ENCODE results near the gene KLHL34. TPM values are rescaled to one million over a fixed set of nuclear protein-coding genes. Genes with fewer than 3 reads are reported as not detected.

Gene KLHL34
- total and polyA plus RNA-seq, 2 donors: 0.05 to 0.16 TPM

DNA sequence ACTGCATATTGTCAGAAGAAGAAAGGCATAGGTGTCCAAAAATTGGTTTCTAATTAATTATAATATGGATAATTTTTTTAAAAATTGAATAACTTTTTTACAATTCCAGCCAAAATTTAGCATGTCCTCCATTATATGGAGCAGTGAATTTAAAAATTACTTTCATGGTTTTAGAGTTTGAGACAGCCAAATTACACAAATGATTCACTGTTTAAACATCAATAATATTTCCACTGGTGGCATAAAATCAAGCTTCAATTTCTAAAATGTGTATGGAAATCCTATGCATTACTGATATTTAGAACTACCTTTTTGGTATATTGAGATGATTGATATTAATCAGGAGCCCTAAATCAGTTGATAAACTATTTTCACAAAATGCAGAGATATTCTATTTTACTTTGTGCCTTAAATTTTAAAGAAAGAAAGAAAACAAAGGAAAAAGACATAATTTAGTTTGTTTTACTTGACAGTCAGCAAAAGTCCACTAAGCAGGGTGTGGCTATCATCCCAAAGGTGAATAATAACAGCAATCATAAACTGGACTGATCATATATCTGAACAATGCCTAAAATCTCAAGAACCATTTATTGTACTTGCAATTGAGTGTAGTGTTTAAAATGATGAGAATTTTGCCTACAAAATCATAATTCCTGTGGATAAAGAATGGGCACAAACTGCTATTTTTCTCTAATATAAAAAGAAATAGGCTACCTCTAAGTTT, 34.2 kb downstream of the KLHL34 start:
- no peaks in the 10 kb centered on the region for H3K36me3 ChIP-seq (ENCODE audit: control insufficient read depth in 2 of 2, insufficient read depth in 2 of 2, low read length in 1 of 2)
- no peak overlapping the region for H3K4me3 ChIP-seq (ENCODE audit: low read length in 2 of 2)
- no peaks in the 10 kb centered on the region for H3K27me3 ChIP-seq (ENCODE audit: control insufficient read depth in 2 of 2, insufficient read depth in 1 of 2, low read length in 1 of 2)
- no peak overlapping the region for H3K27ac ChIP-seq (ENCODE audit: low read depth in 1 of 2, low read length in 1 of 2)
- no peaks in the 10 kb centered on the region for H3K4me1 ChIP-seq (ENCODE audit: control insufficient read depth in 2 of 2, insufficient read depth in 2 of 2, low read length in 2 of 2)
- H3K9me3 ChIP-seq (ENCODE audit: control insufficient read depth in 2 of 2, insufficient read depth in 1 of 2, low read length in 1 of 2): no peaks in the 10 kb centered on the region
- DNase-seq (ENCODE audit: low read depth in 6 of 9, low spot score in 9 of 9): no peak

DNA sequence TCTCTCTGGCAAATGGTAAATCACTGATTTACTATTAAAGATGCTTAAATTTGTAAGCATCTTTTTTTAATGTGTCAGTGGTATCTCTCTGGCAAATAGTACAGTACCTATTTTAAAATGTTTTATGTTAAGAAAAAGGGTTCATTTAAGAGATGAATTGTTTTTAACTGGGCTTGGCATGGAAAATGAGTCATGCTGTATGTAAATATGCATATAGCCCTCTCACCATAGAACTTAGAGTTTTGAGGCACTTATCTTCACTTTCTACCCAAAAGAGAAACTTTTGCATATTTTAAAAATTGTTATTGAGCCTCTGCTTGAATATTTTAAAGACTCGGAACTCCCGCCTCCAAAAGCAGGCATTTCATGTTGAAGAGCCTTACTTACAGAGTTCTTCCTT, 37.9 kb downstream of the KLHL34 start:
- no peak for DNase-seq (ENCODE audit: low read depth in 6 of 9, low spot score in 9 of 9)
- WGBS: 96% methylated on average over 2 of the region's 2 CpGs
- Histone ChIP-seq H3K9me3 (ENCODE audit: control insufficient read depth in 2 of 2, insufficient read depth in 1 of 2, low read length in 1 of 2) (no peaks in the 10 kb centered on the region), H3K27ac (ENCODE audit: low read depth in 1 of 2, low read length in 1 of 2) (no peak overlapping the region), H3K36me3 (ENCODE audit: control insufficient read depth in 2 of 2, insufficient read depth in 2 of 2, low read length in 1 of 2) (no peaks in the 10 kb centered on the region), H3K4me3 (ENCODE audit: low read length in 2 of 2) (no peak overlapping the region), H3K4me1 (ENCODE audit: control insufficient read depth in 2 of 2, insufficient read depth in 2 of 2, low read length in 2 of 2) (no peaks in the 10 kb centered on the region), H3K27me3 (ENCODE audit: control insufficient read depth in 2 of 2, insufficient read depth in 1 of 2, low read length in 1 of 2) (no peaks in the 10 kb centered on the region)

DNA sequence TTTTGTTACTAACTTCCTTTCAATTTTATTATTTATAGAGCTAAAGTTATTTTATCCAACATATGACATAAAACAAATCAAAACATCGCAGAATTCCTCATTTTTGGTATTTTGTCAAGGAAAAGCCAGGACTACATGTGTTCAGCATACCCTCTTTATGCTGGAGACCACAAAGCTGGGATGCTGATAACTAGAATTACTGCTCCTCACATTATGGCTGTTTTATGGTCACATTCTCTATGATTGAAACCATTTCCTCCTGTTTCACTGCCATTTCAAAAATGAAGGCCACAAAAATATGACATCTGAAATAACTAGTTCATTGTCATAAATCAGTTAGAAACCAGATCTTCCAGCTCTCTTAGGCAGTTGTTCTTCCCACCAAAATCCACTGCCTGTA, 41.7 kb downstream of the KLHL34 start:
- 95% methylated on average over 1 of the region's 1 CpG for WGBS

DNA sequence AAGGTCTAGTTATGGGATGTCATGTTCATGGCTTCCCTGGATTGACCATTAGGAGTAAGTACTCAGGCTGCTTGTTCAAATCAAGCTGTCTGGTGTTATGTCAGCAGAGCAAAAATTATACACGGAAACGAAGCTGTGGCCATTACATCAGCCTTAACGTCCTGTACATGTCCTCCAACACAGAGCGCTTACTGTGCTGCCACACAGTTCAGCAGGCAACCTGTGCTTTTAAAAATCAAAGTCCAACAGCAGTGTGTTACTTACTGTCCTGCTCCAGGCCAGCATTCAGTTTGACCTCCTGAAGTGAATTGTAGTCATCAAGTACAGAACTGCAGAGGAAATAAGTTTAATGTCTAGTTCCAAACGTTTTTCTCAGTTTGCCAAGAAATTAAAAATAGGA, 46.0 kb downstream of the KLHL34 start:
- no peaks in the 10 kb centered on the region for H3K9me3 ChIP-seq (ENCODE audit: control insufficient read depth in 2 of 2, insufficient read depth in 1 of 2, low read length in 1 of 2)
- H3K4me3 ChIP-seq (ENCODE audit: low read length in 2 of 2): no peak overlapping the region
- no peak overlapping the region for H3K27ac ChIP-seq (ENCODE audit: low read depth in 1 of 2, low read length in 1 of 2)
- H3K36me3 ChIP-seq (ENCODE audit: control insufficient read depth in 2 of 2, insufficient read depth in 2 of 2, low read length in 1 of 2): no peaks in the 10 kb centered on the region
- no peaks in the 10 kb centered on the region for H3K4me1 ChIP-seq (ENCODE audit: control insufficient read depth in 2 of 2, insufficient read depth in 2 of 2, low read length in 2 of 2)
- DNase-seq (ENCODE audit: low read depth in 6 of 9, low spot score in 9 of 9): no peak
- H3K27me3 ChIP-seq (ENCODE audit: control insufficient read depth in 2 of 2, insufficient read depth in 1 of 2, low read length in 1 of 2): no peaks in the 10 kb centered on the region
- 83% methylated on average over 5 of the region's 5 CpGs for WGBS

More for the DNA sequence above, 41.7 kb downstream of the KLHL34 start:
- no peak overlapping the region for H3K27ac ChIP-seq (ENCODE audit: low read depth in 1 of 2, low read length in 1 of 2)
- no peaks in the 10 kb centered on the region for H3K36me3 ChIP-seq (ENCODE audit: control insufficient read depth in 2 of 2, insufficient read depth in 2 of 2, low read length in 1 of 2)
- no peak for DNase-seq (ENCODE audit: low read depth in 6 of 9, low spot score in 9 of 9)
- no peaks in the 10 kb centered on the region for H3K4me1 ChIP-seq (ENCODE audit: control insufficient read depth in 2 of 2, insufficient read depth in 2 of 2, low read length in 2 of 2)
- no peak overlapping the region for H3K4me3 ChIP-seq (ENCODE audit: low read length in 2 of 2)
- H3K9me3 ChIP-seq (ENCODE audit: control insufficient read depth in 2 of 2, insufficient read depth in 1 of 2, low read length in 1 of 2): no peaks in the 10 kb centered on the region
- H3K27me3 ChIP-seq (ENCODE audit: control insufficient read depth in 2 of 2, insufficient read depth in 1 of 2, low read length in 1 of 2): no peaks in the 10 kb centered on the region

DNA sequence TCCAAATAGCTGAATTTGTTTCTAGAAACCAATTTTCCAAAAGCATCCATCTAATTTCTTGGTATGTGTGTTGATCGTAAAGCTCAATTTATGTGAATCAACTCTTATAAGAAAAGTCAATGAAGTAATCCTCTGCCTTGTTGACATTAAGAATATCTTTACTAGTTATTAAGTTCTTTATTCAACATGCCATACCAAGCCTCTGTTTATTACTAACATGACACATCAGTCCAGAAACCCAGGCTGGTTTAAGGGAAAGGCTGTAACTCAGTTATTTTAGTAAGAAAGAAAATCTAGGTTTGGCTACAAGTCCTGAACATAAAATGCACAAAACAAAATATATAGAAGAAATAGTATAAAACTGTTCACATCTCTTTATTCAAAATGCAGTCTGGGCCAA, 48.0 kb downstream of the KLHL34 start:
- Histone ChIP-seq H3K27ac (ENCODE audit: low read depth in 1 of 2, low read length in 1 of 2) (no peak overlapping the region), H3K4me1 (ENCODE audit: control insufficient read depth in 2 of 2, insufficient read depth in 2 of 2, low read length in 2 of 2) (no peaks in the 10 kb centered on the region), H3K9me3 (ENCODE audit: control insufficient read depth in 2 of 2, insufficient read depth in 1 of 2, low read length in 1 of 2) (no peaks in the 10 kb centered on the region), H3K36me3 (ENCODE audit: control insufficient read depth in 2 of 2, insufficient read depth in 2 of 2, low read length in 1 of 2) (no peaks in the 10 kb centered on the region), H3K4me3 (ENCODE audit: low read length in 2 of 2) (no peak overlapping the region), H3K27me3 (ENCODE audit: control insufficient read depth in 2 of 2, insufficient read depth in 1 of 2, low read length in 1 of 2) (no peaks in the 10 kb centered on the region)
- DNase-seq (ENCODE audit: low read depth in 6 of 9, low spot score in 9 of 9): no peak
- 98% methylated on average over 1 of the region's 1 CpG for WGBS

DNA sequence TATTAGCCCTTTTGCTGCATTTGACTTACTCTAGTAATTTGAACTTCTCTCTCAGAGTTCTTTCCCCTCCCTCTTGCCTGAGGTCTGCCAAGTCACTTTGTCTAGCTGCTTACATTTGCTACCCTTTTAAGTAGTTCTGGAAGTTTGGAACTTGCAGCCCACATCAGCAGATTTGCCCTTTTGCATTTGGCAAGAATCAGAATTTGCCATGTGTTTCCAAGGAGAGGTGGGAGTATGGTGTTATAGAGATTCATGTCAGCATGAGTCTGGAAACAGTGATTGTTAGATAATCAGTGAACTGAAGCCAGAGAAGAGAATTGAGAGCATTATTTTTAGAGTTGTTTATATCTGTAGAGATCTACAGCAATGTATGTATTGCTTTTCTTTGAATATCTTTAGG, 52.1 kb downstream of the KLHL34 start:
- no peaks in the 10 kb centered on the region for H3K4me1 ChIP-seq (ENCODE audit: control insufficient read depth in 2 of 2, insufficient read depth in 2 of 2, low read length in 2 of 2)
- DNase-seq (ENCODE audit: low read depth in 6 of 9, low spot score in 9 of 9): no peak

More for the DNA sequence above, 52.1 kb downstream of the KLHL34 start:
- Histone ChIP-seq H3K27ac (ENCODE audit: low read depth in 1 of 2, low read length in 1 of 2) (no peak overlapping the region), H3K36me3 (ENCODE audit: control insufficient read depth in 2 of 2, insufficient read depth in 2 of 2, low read length in 1 of 2) (no peaks in the 10 kb centered on the region), H3K27me3 (ENCODE audit: control insufficient read depth in 2 of 2, insufficient read depth in 1 of 2, low read length in 1 of 2) (no peaks in the 10 kb centered on the region), H3K4me3 (ENCODE audit: low read length in 2 of 2) (no peak overlapping the region), H3K9me3 (ENCODE audit: control insufficient read depth in 2 of 2, insufficient read depth in 1 of 2, low read length in 1 of 2) (no peaks in the 10 kb centered on the region)

Other genes with a start within 250 kb of the KLHL34 start
- 0.99 TPM for gene SMPX, start 99.8 kb upstream of the KLHL34 start, total RNA-seq
- 1.5 TPM for gene SMPX, start 99.8 kb upstream of the KLHL34 start, polyA plus RNA-seq
- 2.4 TPM for gene MBTPS2, start 181.3 kb upstream of the KLHL34 start, total RNA-seq
- 2.7 TPM for gene MBTPS2, start 181.3 kb upstream of the KLHL34 start, polyA plus RNA-seq
- gene YY2, start 197.7 kb upstream of the KLHL34 start, total RNA-seq: 0.47 TPM
- 1.0 TPM for gene YY2, start 197.7 kb upstream of the KLHL34 start, polyA plus RNA-seq

Data from thymus (tissue), 11 donors.